Keratinocyte (primary cell): ENCODE data around the gene HOXB7. TPM values are rescaled to one million over a fixed set of nuclear protein-coding genes. Genes with fewer than 3 reads are reported as not detected.

ENCODE experiments used
- DNase-seq: peaks from one replicate; pipeline ENCODE4 v3.0.0-alpha.2; 2011; ENCODE audit warnings: low read depth, missing footprints, low spot score
- FAIRE-seq: peaks from 2 replicates; lab custom pipeline; 2011; peaks lifted over from hg19 to GRCh38; lab: Jason Lieb, UNC
- H2AFZ ChIP-seq: 2 replicates; pipeline ENCODE4 v1.6.0; 2012; ENCODE audit warnings: low read length, control low read depth, inconsistent platforms; ENCODE audit not compliant: control insufficient read depth
- H3K27ac ChIP-seq: 2 replicates; pipeline ENCODE4 v1.5.1; 2011; ENCODE audit warnings: low read length; ENCODE audit not compliant: control insufficient read depth, insufficient read depth
- H3K27me3 ChIP-seq: 3 replicates; pipeline ENCODE4 v1.6.0; 2011; ENCODE audit warnings: low read length; ENCODE audit not compliant: control insufficient read depth, insufficient read depth; ENCODE audit errors: extremely low read depth
- H3K36me3 ChIP-seq, 2 experiments: 2 replicates in 1 of 2; 3 replicates in 1 of 2; pipeline ENCODE4 v1.5.1; 2011; ENCODE audit warnings: low read length in 2 of 2, mild to moderate bottlenecking in 1 of 2; ENCODE audit not compliant: control insufficient read depth in 2 of 2, insufficient read depth in 2 of 2; ENCODE audit errors: extremely low read depth in 1 of 2
- H3K4me1 ChIP-seq: 3 replicates; pipeline ENCODE4 v1.5.1; 2011; ENCODE audit warnings: low read length; ENCODE audit not compliant: control insufficient read depth, insufficient read depth; ENCODE audit errors: extremely low read depth
- H3K4me2 ChIP-seq: 3 replicates; pipeline ENCODE4 v1.6.0; 2011; ENCODE audit warnings: low read depth, low read length; ENCODE audit not compliant: control insufficient read depth, insufficient read depth; ENCODE audit errors: extremely low read depth
- H3K4me3 ChIP-seq, 3 experiments: fragments of 200-600 bp in 1 of 3; sonication (generic) in 1 of 3; 2 replicates in 2 of 3; 3 replicates in 1 of 3; pipeline ENCODE4 v1.5.1; 2011 to 2016; ENCODE audit warnings: low read length in 3 of 3, mild to moderate bottlenecking in 3 of 3, control low read depth in 2 of 3, inconsistent platforms in 1 of 3, low read depth in 1 of 3, mixed read lengths in 1 of 3, mixed run types in 1 of 3, moderate library complexity in 1 of 3; ENCODE audit not compliant: control insufficient read depth in 2 of 3, insufficient read depth in 2 of 3; ENCODE audit errors: extremely low read depth in 1 of 3
- H3K79me2 ChIP-seq: 2 replicates; pipeline ENCODE4 v1.6.0; 2012; ENCODE audit warnings: low read length; ENCODE audit not compliant: control insufficient read depth, insufficient read depth
- H3K9ac ChIP-seq: 3 replicates; pipeline ENCODE4 v1.6.0; 2011; ENCODE audit warnings: low read length; ENCODE audit not compliant: control insufficient read depth, insufficient read depth; ENCODE audit errors: extremely low read depth
- H3K9me1 ChIP-seq: 3 replicates; pipeline ENCODE4 v1.6.0; 2011; ENCODE audit warnings: low read length; ENCODE audit not compliant: control insufficient read depth, insufficient read depth; ENCODE audit errors: extremely low read depth
- H3K9me3 ChIP-seq: 2 replicates; pipeline ENCODE4 v1.5.1; 2012; ENCODE audit warnings: low read depth, low read length; ENCODE audit not compliant: control insufficient read depth
- H4K20me1 ChIP-seq: 3 replicates; pipeline ENCODE4 v1.6.0; 2011; ENCODE audit warnings: low read length; ENCODE audit not compliant: control insufficient read depth, insufficient read depth; ENCODE audit errors: extremely low read depth
- CTCF ChIP-seq, 3 experiments: IDR thresholded peaks in 1 of 3; conservative IDR thresholded peaks in 1 of 3; optimal IDR thresholded peaks in 1 of 3; 2 replicates in 2 of 3; 3 replicates in 1 of 3; pipeline versions ENCODE3 to v1.5.1; 2011; ENCODE audit warnings: low read length in 3 of 3, mild to moderate bottlenecking in 3 of 3, moderate library complexity in 2 of 3, control low read depth in 1 of 3, inconsistent platforms in 1 of 3; ENCODE audit not compliant: insufficient read depth in 2 of 3; ENCODE audit errors: extremely low read depth in 1 of 3
- EZH2 ChIP-seq: IDR thresholded peaks from one replicate; pipeline ENCODE4 v1.6.1; 2012; ENCODE audit warnings: inconsistent platforms, mild to moderate bottlenecking, low read length, moderate library complexity
- dilution Hi-C: fragments of 300-500 bp; cut with MboI; formaldehyde crosslinking; loops from one replicate; pipeline ENCODE4 v1.7.0; 2020; ENCODE audit warnings: low sequenced_read_pairs; ENCODE audit not compliant: extremely low pct_ligation_motif_present
- polyA plus RNA-seq, 5 experiments: library from polyadenylated mRNA; depleted of rRNA in 3 of 5; stranded (reverse) in 3 of 5; stranded (forward) in 1 of 5; unstranded in 1 of 5; fragments of >200 nt; gene quantifications; 1 replicate in 1 of 5; 2 replicates in 3 of 5; 3 replicates in 1 of 5; pipeline versions ENCODE4 v1.2.1 to v1.2.3, GENCODE V29; 2011 to 2012; ENCODE audit warnings: missing spikeins in 2 of 5, low read depth in 1 of 5, low replicate concordance in 1 of 5

Gene HOXB7
- polyA plus RNA-seq, 1 donor (not counting 4 experiments of a cell fraction or from before 2014, with no cell fraction given) = 1.0 TPM

GRCh38 chr17:48642843-48643696 lies 32.3 kb upstream of the HOXB7 start:
- Histone ChIP-seq H3K27ac (no peak overlapping the region), H3K27me3 (peaks cover 100% of the 10 kb centered on the region), H3K9me1 (no peaks in the 10 kb centered on the region), H3K79me2 (no peaks in the 10 kb centered on the region), H3K4me2 (no peak overlapping the region), H3K9ac (no peak overlapping the region), H2AFZ (no peak overlapping the region), H3K4me3 (no peak overlapping the region), H3K4me1 (no peaks in the 10 kb centered on the region), H3K9me3 (no peaks in the 10 kb centered on the region), H4K20me1 (peaks cover 4% of the 10 kb centered on the region), H3K36me3 (no peaks in the 10 kb centered on the region)
- dilution Hi-C loops = no loop called here
- TF ChIP-seq EZH2 = no peak
- TF ChIP-seq CTCF (optimal IDR thresholded peaks at IDR 0.05 in 1 of 3, IDR thresholded peaks at IDR 0.05 in 1 of 3, conservative IDR thresholded peaks at IDR 0.05 in 1 of 3; ENCODE audit: extremely low read depth in 1 of 3, insufficient read depth in 2 of 3, low read length in 3 of 3) = no peak
- no peak for FAIRE-seq
- DNase-seq = no peak

GRCh38 chr17:48642059-48642842 lies 31.4 kb upstream of the HOXB7 start:
- Histone ChIP-seq H3K36me3 (no peaks in the 10 kb centered on the region), H3K4me2 (no peak overlapping the region), H3K9ac (no peak overlapping the region), H3K9me1 (no peaks in the 10 kb centered on the region), H3K79me2 (no peaks in the 10 kb centered on the region), H4K20me1 (peaks cover 4% of the 10 kb centered on the region), H3K27ac (no peak overlapping the region), H3K4me1 (no peaks in the 10 kb centered on the region), H3K27me3 (peaks cover 100% of the 10 kb centered on the region), H3K9me3 (no peaks in the 10 kb centered on the region), H2AFZ (no peak overlapping the region), H3K4me3 (no peak overlapping the region)
- DNase-seq (no peak), FAIRE-seq (no peak)
- dilution Hi-C loops = no loop called here
- TF ChIP-seq EZH2 = peak; percentile 81
- no peak for TF ChIP-seq CTCF (optimal IDR thresholded peaks at IDR 0.05 in 1 of 3, IDR thresholded peaks at IDR 0.05 in 1 of 3, conservative IDR thresholded peaks at IDR 0.05 in 1 of 3; ENCODE audit: extremely low read depth in 1 of 3, insufficient read depth in 2 of 3, low read length in 3 of 3)
